Stimulated activated CD8-positive, alpha-beta memory T cell treated with anti-CD3 and anti-CD28 coated beads, Interleukin-2, amount 100 ng/mL, for 1 hour (primary cell): ENCODE results near the gene ERAS.

Experiments
- DNase-seq, 2 donors: peaks; one replicate each; pipeline ENCODE4 v3.0.0-alpha.2; 2020; ENCODE audit warnings: low read depth in 2 of 2

ERAS gene, protein sequence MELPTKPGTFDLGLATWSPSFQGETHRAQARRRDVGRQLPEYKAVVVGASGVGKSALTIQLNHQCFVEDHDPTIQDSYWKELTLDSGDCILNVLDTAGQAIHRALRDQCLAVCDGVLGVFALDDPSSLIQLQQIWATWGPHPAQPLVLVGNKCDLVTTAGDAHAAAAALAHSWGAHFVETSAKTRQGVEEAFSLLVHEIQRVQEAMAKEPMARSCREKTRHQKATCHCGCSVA

DNA sequence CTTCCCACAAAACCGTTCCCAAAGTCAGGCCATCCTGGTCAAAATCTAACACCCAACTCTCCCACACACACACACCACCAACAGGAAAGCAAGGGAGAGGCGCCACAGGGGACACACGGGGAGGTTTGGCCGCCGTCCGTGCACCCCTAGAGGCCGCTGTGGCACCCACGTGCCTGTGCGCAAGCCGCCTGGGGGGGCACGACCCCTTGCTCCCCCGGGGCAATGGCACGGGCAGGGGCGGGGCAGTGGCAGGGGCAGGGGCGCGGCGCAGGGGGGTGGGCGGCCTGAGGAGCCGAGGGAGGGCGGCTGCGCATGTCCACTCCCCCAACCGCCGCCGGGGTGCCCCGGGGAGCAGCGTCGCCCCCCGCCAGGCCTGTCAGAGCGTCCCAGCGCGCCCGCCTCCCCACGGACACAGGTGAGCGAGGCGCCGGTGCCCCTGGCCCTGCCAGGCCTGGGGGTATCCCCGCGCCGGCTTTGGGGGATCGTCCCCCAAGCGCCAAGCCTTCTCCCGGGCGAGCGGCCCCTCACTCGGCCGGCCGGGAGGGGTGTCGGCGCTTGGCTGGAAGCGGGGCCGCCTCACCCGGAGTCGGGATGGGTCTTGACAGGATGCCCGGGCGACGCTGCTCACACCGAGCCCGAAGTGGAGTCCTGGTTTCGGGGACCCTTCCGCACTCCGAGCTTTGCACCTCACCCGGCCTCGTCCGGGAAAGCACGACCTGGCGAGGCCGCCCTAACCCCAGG lies at the start of gene ERAS:
ERAS (plus strand) TSS at position 379 of the 741 bp plus-strand sequence. CDS start 2,611 bp downstream, outside the sequence.
- DNase-seq: no peak

DNA sequence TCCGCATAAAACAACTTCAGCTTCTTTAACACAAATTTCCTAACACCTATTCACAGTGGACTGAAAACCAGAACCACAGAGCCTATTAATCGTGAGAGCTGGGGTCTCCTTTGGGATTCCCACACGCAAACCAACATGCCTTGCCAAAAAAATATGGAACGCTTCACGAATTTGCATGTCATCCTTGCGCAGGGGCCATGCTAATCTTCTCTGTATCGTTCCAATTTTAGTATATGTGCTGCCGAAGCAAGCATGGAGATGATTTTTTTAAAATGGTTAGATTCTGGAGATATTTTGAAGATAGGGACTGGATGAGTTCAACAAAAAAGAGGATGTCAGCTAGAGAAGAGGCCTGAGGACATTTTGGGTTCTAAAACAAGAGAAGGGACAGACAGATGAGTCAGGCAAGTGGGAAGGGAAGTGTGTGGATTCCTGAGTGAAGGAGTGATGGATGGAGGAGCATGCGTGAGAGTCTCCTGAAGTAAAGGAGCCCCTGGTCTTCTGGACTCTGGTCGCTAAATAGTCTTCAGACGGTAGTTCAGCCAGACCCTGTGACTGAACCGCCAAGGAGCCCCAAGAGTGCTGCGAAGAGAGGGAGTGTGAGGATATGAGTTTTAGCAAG lies 49.4 kb upstream of the ERAS start:
- DNase-seq: no peak

- DNase-seq: no peak
These were observed 46.9 kb upstream of the ERAS start for GRCh38 chrX:48779399-48779798.

GRCh38 chrX:48781705-48782104 lies 44.6 kb upstream of the ERAS start:
- DNase-seq: no peak

GRCh38 chrX:48782216-48782615 lies 44.1 kb upstream of the ERAS start:
- DNase-seq: no peak

GRCh38 chrX:48782795-48783194 lies 43.5 kb upstream of the ERAS start:
- no peak for DNase-seq

DNA sequence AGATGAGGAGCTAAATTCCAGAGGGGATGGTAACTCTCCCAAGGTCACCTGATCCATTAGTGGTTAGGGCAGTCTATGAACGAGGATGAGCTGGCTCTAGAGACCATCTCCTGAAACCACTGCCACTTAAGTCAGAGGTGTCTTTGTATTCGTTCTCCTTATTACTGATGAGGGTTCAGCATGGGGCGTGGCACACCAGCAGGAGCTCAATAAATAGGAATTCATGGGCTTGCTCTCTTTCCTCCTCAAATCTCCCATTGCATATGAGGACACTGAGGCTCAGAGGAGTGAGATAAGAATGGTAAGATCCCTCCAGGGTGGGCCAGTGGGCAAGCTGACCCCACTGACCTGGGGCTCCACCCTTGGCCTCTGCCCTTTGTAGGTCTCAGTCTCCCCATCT lies 41.6 kb upstream of the ERAS start:
- no peak for DNase-seq

- DNase-seq: no peak
These were observed 41.1 kb upstream of the ERAS start for GRCh38 chrX:48785186-48785539.

GRCh38 chrX:48785540-48786214 lies 40.6 kb upstream of the ERAS start:
- DNase-seq: no peak

DNA sequence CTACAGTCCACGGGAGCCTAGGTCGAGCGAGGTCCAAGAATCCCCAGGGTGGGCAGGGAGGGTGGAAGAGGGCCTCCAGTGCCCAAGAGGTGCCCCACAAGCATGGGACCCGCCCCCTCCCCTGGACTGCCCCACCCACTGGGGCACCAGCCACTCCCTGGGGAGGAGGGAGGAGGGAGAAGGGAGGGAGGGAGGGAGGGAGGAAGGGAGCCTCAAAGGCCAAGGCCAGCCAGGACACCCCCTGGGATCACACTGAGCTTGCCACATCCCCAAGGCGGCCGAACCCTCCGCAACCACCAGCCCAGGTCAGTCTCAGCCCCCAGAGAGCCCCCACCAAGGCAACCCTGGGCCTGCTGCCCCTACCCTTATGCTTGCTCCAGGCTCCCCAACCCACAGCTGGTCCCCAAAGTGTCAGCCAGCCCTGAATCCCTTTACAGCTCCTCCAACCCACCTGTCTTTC lies 39.9 kb upstream of the ERAS start, which contains the start of gene GATA1:
GATA1 (plus strand) TSS at position 250 of the 460 bp plus-strand sequence. CDS start 4,520 bp downstream, outside the sequence.
- no peak for DNase-seq

DNA sequence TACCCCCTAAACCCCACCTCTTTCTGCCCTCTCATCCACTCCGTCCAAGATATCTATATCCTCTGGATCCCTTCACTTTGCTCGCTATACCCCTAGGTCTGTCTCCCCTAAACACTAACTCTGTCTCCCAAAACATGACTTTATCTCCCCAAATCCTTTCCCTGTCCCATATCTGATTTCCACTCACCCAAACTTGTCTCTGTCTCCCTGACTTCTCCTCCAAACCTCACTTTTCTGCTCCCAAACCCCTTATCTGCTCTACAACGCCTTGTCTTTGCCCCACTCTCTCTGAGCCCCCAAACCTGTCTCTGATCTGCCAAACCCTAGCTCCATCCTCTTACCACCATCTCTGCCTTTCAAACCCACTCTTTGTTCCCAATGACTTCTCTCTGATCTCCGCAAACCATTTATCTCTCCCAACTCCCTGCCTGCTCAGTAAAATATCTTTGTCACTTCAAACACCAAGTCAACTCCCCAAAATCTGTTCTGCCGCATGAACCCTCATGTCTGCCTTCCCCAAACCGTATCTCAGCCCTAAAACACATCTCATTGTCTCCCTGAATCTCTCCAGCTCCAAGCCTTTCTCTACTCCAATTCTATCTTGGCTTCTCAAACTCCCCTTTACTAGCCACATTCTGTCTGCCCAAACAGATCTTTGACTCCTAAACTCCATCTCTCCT lies 39.3 kb upstream of the ERAS start:
- DNase-seq: no peak

- DNase-seq: no peak
These were observed 38.5 kb upstream of the ERAS start for GRCh38 chrX:48787505-48788443.

DNA sequence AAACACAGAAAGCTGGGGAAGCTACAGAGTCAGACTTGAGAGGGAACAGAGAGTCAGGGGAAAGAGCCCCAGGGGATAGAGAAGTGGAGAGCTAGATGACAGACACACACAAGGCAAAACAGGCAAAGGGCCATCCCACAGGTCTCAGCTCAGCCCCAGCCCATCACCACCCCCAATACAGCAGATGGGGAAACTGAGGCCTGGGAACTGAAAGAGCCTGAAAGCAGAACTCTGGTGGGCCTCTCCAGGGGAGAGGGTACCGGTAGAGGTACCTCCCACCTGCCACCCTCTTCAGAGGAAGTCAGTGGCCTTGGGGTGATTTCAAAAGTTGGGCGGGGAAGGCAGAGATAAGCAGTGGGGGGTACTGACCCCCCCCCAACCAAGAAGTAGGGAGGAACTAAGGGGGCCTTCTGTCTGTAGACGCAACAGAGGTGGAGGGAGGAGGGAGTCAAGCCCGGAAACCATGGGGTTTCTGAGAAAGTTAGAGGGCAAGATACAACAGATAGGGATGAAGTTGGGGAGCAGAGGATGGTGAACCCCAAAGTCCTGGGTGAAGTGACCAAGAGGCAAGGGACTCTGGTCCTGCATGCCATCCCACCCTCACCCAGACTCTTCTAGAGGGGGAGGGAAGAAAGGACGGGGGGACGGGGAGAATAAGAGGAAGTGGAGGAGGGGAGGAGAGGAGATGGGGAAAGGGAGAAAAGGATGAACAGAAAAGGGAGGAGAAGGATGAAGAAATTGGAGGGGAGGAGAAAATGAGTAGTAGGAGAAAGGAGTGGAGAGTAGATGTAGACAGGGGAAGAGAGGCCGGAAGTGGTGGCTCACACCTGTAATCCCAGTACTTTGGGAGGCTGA lies 36.7 kb upstream of the ERAS start:
- no peak for DNase-seq

GRCh38 chrX:48790477-48790876 lies 35.8 kb upstream of the ERAS start:
- no peak for DNase-seq

DNA sequence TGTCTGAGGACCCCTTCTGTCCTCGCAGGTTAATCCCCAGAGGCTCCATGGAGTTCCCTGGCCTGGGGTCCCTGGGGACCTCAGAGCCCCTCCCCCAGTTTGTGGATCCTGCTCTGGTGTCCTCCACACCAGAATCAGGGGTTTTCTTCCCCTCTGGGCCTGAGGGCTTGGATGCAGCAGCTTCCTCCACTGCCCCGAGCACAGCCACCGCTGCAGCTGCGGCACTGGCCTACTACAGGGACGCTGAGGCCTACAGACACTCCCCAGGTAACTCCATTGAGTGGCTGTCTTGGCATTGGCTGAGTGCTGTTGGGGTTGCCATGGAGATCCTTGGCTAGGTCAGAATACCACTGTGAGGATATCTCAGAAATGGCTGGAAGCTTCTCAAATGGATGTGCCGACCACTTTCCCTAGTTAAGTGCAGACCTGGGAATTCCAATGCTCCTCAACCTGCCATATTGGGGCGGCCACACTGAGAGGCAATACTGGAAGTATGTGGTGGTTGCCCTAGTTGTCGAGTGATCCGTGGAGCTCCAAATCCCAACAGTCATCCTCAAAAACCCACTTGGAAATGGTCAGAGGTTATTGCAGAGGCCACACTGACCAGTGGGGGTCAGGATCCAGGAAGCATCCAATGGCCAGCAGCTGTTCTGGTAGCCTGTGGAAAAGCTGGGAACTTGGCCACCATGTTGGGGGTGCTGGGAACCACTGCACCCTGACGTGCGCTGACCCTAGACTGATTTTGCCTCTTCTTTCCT lies 35.1 kb upstream of the ERAS start:
- no peak for DNase-seq

- DNase-seq: no peak
These were observed 34.1 kb upstream of the ERAS start for GRCh38 chrX:48792219-48792618.

DNA sequence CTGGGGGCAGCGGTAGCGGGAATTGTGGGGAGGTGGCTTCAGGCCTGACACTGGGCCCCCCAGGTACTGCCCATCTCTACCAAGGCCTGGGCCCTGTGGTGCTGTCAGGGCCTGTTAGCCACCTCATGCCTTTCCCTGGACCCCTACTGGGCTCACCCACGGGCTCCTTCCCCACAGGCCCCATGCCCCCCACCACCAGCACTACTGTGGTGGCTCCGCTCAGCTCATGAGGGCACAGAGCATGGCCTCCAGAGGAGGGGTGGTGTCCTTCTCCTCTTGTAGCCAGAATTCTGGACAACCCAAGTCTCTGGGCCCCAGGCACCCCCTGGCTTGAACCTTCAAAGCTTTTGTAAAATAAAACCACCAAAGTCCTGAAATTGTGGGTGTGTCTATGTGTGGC lies 32.4 kb upstream of the ERAS start:
- no peak for DNase-seq

DNA sequence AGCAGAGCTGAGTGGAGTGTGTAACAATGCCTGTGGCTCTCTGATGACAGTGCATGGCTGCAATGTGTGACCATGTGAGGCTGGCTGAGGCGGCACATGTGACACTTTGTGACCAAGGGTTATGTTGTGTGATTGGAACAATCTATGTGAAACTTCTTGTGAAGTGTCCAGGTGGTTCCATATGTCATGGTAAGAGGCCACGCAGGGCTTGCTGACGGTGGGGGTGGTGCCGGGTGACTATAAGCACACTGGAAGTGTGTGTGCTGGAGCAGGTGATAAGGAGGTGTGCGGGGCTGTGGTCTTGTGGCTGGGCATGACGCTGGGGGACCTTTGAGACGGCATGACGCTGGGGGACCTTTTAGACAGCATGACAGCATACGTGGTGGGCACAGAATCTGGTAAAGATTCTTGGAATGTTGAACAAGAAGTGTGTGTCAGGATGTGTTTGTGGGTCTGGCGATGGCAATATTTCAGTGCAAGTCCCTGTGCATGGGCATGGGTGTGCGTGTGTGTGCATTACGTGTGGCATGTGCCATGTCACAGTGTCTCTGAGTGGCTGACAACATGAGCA lies 31.9 kb upstream of the ERAS start:
- DNase-seq: no peak
